ENCODE data around the gene DSCAML1.
A peak's percentile ranks its signal among the peaks of the same experiment; 100 is the strongest.

The DSCAML1 gene

GRCh38 chr11:117572671-117573070 lies 224.3 kb downstream of the DSCAML1 start:
- DNase-seq = no peak

GRCh38 chr11:117572129-117572528 lies 224.9 kb downstream of the DSCAML1 start:
- peak; percentile 45 for DNase-seq

- DNase-seq = no peak
Measured at GRCh38 chr11:117570701-117571100, 226.3 kb downstream of the DSCAML1 start.

- DNase-seq = no peak
Measured at GRCh38 chr11:117569911-117570310, 227.1 kb downstream of the DSCAML1 start.

- DNase-seq = no peak
Measured at GRCh38 chr11:117565709-117566108, 231.3 kb downstream of the DSCAML1 start.

GRCh38 chr11:117564321-117564720 lies 232.7 kb downstream of the DSCAML1 start:
- DNase-seq = no peak

GRCh38 chr11:117563556-117563955 lies 233.5 kb downstream of the DSCAML1 start:
- DNase-seq = no peak

- no peak for DNase-seq
Measured at GRCh38 chr11:117562136-117562535, 234.9 kb downstream of the DSCAML1 start.

GRCh38 chr11:117560780-117561530 lies 236.1 kb downstream of the DSCAML1 start:
- no peak for DNase-seq

GRCh38 chr11:117559698-117560097 lies 237.3 kb downstream of the DSCAML1 start:
- no peak for DNase-seq

GRCh38 chr11:117557361-117557760 lies 239.7 kb downstream of the DSCAML1 start:
- no peak for DNase-seq

- DNase-seq = peak; percentile 39
Measured at GRCh38 chr11:117554601-117555333, 242.2 kb downstream of the DSCAML1 start.

GRCh38 chr11:117552626-117553025 lies 244.4 kb downstream of the DSCAML1 start:
- no peak for DNase-seq

- DNase-seq = no peak
Measured at GRCh38 chr11:117551761-117552343, 245.2 kb downstream of the DSCAML1 start.

- no peak for DNase-seq
Measured at GRCh38 chr11:117550466-117550865, 246.6 kb downstream of the DSCAML1 start.

- DNase-seq = no peak
Measured at GRCh38 chr11:117549417-117549816, 247.6 kb downstream of the DSCAML1 start.

GRCh38 chr11:117548876-117549275 lies 248.1 kb downstream of the DSCAML1 start:
- DNase-seq = no peak

- no peak for DNase-seq
Measured at GRCh38 chr11:117547946-117548345, 249.1 kb downstream of the DSCAML1 start.

- no peak for DNase-seq
Measured at GRCh38 chr11:117547195-117547850, 249.7 kb downstream of the DSCAML1 start.

- DNase-seq = no peak
Measured at GRCh38 chr11:117546431-117547194, 250.4 kb downstream of the DSCAML1 start.

GRCh38 chr11:117545706-117546105 lies 251.3 kb downstream of the DSCAML1 start:
- no peak for DNase-seq

- DNase-seq = no peak
Measured at GRCh38 chr11:117544130-117544800, 252.8 kb downstream of the DSCAML1 start.
